ENCODE data around the gene FIGN. TPM values are rescaled to one million over a fixed set of nuclear protein-coding genes. Genes with fewer than 3 reads are reported as not detected.

Gene FIGN
- total RNA-seq, 4 donors from 2014 or later, result 3.7 to 14.1 (median 11.6) TPM

DNA sequence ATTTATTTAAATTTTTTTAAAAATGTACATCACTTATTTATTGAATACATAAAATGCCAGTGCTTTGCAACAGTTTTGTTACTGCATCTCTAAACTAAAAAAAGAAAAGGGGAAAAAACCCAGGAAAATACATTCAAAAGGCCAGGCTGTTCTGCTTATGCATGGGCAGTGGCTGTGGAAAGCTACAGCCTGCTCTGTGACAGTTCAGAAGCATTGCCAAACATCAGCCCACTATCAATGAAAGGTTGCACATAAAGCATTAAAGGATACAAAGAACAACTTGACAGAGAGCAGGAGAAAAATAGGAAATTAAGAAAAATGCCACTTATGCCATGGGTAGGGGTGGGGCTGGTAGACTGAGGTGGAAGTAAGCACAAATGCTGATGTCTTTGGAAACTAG, 128.2 kb downstream of the FIGN start:
- TF ChIP-seq, protein P1, sequence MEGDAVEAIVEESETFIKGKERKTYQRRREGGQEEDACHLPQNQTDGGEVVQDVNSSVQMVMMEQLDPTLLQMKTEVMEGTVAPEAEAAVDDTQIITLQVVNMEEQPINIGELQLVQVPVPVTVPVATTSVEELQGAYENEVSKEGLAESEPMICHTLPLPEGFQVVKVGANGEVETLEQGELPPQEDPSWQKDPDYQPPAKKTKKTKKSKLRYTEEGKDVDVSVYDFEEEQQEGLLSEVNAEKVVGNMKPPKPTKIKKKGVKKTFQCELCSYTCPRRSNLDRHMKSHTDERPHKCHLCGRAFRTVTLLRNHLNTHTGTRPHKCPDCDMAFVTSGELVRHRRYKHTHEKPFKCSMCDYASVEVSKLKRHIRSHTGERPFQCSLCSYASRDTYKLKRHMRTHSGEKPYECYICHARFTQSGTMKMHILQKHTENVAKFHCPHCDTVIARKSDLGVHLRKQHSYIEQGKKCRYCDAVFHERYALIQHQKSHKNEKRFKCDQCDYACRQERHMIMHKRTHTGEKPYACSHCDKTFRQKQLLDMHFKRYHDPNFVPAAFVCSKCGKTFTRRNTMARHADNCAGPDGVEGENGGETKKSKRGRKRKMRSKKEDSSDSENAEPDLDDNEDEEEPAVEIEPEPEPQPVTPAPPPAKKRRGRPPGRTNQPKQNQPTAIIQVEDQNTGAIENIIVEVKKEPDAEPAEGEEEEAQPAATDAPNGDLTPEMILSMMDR (IDR thresholded peaks at IDR 0.05; ENCODE audit: low read depth), result no peak

- TF ChIP-seq, protein P1 (IDR thresholded peaks at IDR 0.05; ENCODE audit: low read depth), result no peak
Observed at GRCh38 chr2:163606878-163607277, 128.9 kb downstream of the FIGN start.

DNA sequence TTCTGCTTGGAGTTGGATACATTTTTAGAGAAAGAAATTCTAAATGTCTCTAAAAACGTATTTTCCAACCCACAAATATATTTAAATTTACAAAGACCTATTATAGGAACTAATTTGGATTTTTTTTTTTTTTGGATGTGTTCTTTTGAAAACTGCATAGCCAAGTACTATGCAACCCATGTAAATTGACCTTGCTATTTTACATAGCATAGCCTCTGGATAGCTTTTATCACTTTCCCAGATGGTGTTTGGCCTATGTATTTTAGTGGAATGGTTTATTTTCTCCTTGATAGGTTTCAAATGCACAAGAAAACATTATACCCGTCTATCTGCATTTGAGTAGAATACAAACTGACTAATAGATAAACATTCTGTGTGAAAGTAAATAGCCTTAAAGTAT, 130.0 kb downstream of the FIGN start:
- TF ChIP-seq, protein P1 (IDR thresholded peaks at IDR 0.05; ENCODE audit: low read depth), result no peak

DNA sequence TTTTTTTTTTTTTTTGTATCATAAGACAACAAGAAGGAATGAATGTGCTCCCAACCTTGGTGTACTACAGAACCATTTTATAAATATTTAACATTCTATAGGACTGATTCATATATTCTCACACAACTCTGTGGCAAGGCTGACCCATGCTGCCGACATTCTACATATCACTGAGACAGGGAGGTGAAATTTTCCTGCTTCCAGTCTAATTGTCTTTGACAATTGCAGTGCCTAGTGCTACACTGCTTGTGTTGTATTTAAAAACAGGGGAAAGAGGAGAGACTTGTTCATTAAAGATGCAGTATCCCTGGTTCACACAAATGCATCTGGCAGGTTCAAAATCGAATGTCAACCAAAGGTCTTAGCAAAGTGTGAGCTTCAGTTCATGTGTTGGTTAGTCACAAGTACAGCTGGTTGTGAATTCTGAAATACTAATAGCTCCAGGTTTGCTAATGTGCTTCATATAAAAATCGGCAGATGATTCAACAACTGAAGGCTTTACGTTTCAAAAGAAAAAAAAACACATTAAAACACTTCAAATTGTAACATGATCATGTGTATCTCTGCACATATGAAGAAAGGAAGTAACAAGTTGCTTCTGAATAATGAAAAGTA, 130.8 kb downstream of the FIGN start:
- TF ChIP-seq, protein P1 (IDR thresholded peaks at IDR 0.05; ENCODE audit: low read depth), result no peak

DNA sequence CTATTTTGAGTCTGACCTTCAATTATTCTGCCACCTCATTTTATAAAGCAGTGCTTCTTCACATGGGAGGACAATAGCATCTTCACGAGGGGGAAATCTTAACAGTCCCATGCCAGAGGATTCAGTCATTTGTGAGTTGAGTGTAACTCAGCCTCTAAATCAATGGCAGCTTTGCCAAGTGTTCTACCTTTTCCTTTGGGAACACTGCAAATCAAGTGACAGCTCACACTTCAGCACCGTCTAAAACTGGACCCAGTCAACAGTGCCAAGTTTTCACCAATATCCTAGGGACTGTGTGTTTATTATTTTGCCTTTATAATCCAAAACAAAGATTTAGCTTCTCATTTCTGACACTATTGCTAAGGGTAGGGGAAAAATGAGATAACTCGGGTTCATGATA, 133.6 kb downstream of the FIGN start:
- TF ChIP-seq, protein P1 (IDR thresholded peaks at IDR 0.05; ENCODE audit: low read depth), result no peak

GRCh38 chr2:163601377-163601776, 134.4 kb downstream of the FIGN start:
- TF ChIP-seq, protein P1 (IDR thresholded peaks at IDR 0.05; ENCODE audit: low read depth), result no peak

- TF ChIP-seq, protein P1 (IDR thresholded peaks at IDR 0.05; ENCODE audit: low read depth), result no peak
Observed at GRCh38 chr2:163600801-163601200, 135.0 kb downstream of the FIGN start.
